Keratinocyte (primary cell): ENCODE measurements around the gene PTPRD.

Experiments used
- EZH2 ChIP-seq: IDR thresholded peaks from one replicate; pipeline ENCODE4 v1.6.1; 2012; ENCODE audit warnings: inconsistent platforms, mild to moderate bottlenecking, low read length, moderate library complexity
- TF ChIP-seq, protein P1 (sequence below), 3 experiments: IDR thresholded peaks in 1 of 3; conservative IDR thresholded peaks in 1 of 3; optimal IDR thresholded peaks in 1 of 3; 2 replicates in 2 of 3; 3 replicates in 1 of 3; pipeline versions ENCODE3 to v1.5.1; 2011; ENCODE audit warnings: low read length in 3 of 3, mild to moderate bottlenecking in 3 of 3, moderate library complexity in 2 of 3, control low read depth in 1 of 3, inconsistent platforms in 1 of 3; ENCODE audit not compliant: insufficient read depth in 2 of 3; ENCODE audit errors: extremely low read depth in 1 of 3

DNA sequence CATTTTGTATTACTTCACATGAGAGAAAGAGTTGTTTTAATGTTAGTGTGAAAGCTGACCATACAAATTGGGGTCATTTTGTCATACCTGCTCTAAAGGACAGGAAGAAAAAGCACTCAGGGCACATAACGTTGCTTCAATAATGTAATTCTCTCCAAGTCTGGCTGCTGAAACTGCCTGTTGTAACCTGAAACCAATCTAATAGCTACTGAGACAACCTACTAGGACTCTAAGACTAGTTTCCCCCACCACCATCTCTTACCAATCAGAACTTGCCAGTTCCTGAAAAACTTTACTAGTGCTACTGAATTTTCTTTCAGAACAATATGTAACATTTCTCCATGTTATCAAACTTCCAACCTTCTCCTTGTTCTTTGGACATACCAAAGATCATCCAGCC, 374.7 kb downstream of the PTPRD start:
- TF ChIP-seq, protein P1, sequence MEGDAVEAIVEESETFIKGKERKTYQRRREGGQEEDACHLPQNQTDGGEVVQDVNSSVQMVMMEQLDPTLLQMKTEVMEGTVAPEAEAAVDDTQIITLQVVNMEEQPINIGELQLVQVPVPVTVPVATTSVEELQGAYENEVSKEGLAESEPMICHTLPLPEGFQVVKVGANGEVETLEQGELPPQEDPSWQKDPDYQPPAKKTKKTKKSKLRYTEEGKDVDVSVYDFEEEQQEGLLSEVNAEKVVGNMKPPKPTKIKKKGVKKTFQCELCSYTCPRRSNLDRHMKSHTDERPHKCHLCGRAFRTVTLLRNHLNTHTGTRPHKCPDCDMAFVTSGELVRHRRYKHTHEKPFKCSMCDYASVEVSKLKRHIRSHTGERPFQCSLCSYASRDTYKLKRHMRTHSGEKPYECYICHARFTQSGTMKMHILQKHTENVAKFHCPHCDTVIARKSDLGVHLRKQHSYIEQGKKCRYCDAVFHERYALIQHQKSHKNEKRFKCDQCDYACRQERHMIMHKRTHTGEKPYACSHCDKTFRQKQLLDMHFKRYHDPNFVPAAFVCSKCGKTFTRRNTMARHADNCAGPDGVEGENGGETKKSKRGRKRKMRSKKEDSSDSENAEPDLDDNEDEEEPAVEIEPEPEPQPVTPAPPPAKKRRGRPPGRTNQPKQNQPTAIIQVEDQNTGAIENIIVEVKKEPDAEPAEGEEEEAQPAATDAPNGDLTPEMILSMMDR (optimal IDR thresholded peaks at IDR 0.05 in 1 of 3, IDR thresholded peaks at IDR 0.05 in 1 of 3, conservative IDR thresholded peaks at IDR 0.05 in 1 of 3; ENCODE audit: extremely low read depth in 1 of 3, insufficient read depth in 2 of 3, low read length in 3 of 3) = no peak
- no peak for TF ChIP-seq EZH2
